Spleen (tissue), 7 donors: ENCODE measurements around the gene CARS2.

Source experiments
- POLR2A ChIP-seq, 3 donors: fragments of 450-650 bp; IDR thresholded peaks; one replicate each; pipeline ENCODE4 v1.5.1; 2017; ENCODE audit warnings: antibody characterized with exemption in 3 of 3, mild to moderate bottlenecking in 1 of 3
- TF ChIP-seq, protein P1 (sequence below), 11 experiments: fragments of 200-600 bp in 7 of 11; fragments of 450-650 bp in 4 of 11; sonication (generic) in 4 of 11; IDR thresholded peaks in 8 of 11; conservative IDR thresholded peaks in 3 of 11; 1 replicate in 7 of 11; 2 replicates in 4 of 11; pipeline versions ENCODE4 v1.4.0 to v1.8.0; 2016 to 2021; ENCODE audit warnings: antibody characterized with exemption in 11 of 11, inconsistent platforms in 4 of 11, mild to moderate bottlenecking in 1 of 11
- donor health status: DM: no; HTN: no; CAD: no; lungs with moderate emphysema.
- donor health status: DM: no; HTN: no; CAD: no.
- donor health status: DM: no; HTN: no; CAD: no.

DNA sequence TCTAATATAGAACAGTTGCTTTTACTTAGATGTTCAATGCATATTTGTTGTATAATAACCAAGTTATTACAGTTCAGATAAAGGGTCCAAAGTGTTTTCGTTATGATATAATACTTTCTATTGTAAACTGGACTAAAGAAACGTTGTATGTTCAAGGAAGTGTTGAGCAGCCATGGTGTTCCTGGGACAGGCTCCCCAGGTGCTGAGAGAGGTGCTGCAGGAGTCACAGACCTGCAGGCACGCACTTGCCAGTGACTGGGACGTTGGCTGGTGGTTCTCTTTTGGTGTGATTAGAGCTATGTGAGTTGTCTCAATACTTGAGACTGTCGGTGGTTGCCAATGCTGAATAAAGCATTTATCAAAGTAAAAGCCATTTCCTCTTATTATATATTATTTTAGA lies 17.1 kb upstream of the CARS2 start:
- no peak for TF ChIP-seq POLR2A (IDR thresholded peaks at IDR 0.05)
- TF ChIP-seq, protein P1, sequence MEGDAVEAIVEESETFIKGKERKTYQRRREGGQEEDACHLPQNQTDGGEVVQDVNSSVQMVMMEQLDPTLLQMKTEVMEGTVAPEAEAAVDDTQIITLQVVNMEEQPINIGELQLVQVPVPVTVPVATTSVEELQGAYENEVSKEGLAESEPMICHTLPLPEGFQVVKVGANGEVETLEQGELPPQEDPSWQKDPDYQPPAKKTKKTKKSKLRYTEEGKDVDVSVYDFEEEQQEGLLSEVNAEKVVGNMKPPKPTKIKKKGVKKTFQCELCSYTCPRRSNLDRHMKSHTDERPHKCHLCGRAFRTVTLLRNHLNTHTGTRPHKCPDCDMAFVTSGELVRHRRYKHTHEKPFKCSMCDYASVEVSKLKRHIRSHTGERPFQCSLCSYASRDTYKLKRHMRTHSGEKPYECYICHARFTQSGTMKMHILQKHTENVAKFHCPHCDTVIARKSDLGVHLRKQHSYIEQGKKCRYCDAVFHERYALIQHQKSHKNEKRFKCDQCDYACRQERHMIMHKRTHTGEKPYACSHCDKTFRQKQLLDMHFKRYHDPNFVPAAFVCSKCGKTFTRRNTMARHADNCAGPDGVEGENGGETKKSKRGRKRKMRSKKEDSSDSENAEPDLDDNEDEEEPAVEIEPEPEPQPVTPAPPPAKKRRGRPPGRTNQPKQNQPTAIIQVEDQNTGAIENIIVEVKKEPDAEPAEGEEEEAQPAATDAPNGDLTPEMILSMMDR (IDR thresholded peaks at IDR 0.05 in 8 of 11, conservative IDR thresholded peaks at IDR 0.05 in 3 of 11) = no peak
